ENCODE results near the gene GBA2.

DNA sequence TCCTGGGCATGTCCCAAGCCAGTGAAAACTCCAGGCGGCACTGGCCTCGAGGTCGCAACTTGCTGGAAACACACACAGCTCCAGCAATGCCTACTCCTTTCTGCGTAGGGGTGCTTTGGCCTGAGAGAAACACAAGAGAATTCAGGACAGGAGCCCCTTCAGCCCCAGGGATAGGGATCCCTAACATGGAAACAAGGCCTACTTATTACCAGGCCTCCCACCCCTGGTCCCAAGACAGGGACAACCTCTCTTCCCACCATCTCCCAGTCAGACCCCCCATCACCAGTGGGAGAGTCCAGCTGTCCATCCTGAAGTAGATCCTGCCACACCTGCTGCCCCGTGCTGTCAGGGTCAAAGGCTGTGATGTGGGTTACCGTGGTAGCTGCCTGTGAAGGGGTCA is 8.8 kb downstream of the GBA2 start:
- TF ChIP-seq ARNTL (CRISPR knock-in tag; IDR thresholded peaks at IDR 0.05; ENCODE audit: borderline replicate concordance, low read depth): no peak
- no peak for TF ChIP-seq SNAI2 (CRISPR knock-in tag; IDR thresholded peaks at IDR 0.05)
- no peak for TF ChIP-seq ZNF8 (CRISPR knock-in tag; IDR thresholded peaks at IDR 0.05)
- TF ChIP-seq CREB5 (CRISPR knock-in tag; IDR thresholded peaks at IDR 0.05; ENCODE audit: low read depth): no peak
- no peak for TF ChIP-seq ZFP30 (CRISPR knock-in tag; IDR thresholded peaks at IDR 0.05)
- no peak for TF ChIP-seq ZNF70 (CRISPR knock-in tag; IDR thresholded peaks at IDR 0.05)
- TF ChIP-seq ZC3H10 (CRISPR knock-in tag; IDR thresholded peaks at IDR 0.05): no peak
- TF ChIP-seq PATZ1 (CRISPR knock-in tag; IDR thresholded peaks at IDR 0.05; ENCODE audit: borderline replicate concordance): no peak
